BE2C (cell line): Measurements from ENCODE around the gene TRAPPC6A.

Experiments
- DNase-seq: peaks from one replicate; pipeline ENCODE4 v3.0.0-alpha.2; 2020
- H3K27me3 ChIP-seq: fragments of 250-450 bp; sonication (Bioruptor Pico); 2 replicates; pipeline ENCODE4 v1.5.1; 2020; ENCODE audit warnings: mild to moderate bottlenecking
- H3K36me3 ChIP-seq: fragments of 250-450 bp; sonication (Bioruptor Pico); 2 replicates; pipeline ENCODE4 v1.5.1; 2020; ENCODE audit warnings: mild to moderate bottlenecking
- H3K4me1 ChIP-seq: fragments of 250-450 bp; sonication (Bioruptor Pico); 2 replicates; pipeline ENCODE4 v1.5.1; 2020
- H3K4me3 ChIP-seq: 2 replicates; pipeline ENCODE4 v1.5.1; 2011; ENCODE audit warnings: low read depth, low read length
- H3K9me3 ChIP-seq: fragments of 250-450 bp; sonication (Bioruptor Pico); 2 replicates; pipeline ENCODE4 v1.5.1; 2020
- TF ChIP-seq, protein P1 (sequence below): IDR thresholded peaks from 2 replicates; pipeline ENCODE4 v1.5.1; 2012; ENCODE audit warnings: mild to moderate bottlenecking, low read depth, low read length

Gene TRAPPC6A

DNA sequence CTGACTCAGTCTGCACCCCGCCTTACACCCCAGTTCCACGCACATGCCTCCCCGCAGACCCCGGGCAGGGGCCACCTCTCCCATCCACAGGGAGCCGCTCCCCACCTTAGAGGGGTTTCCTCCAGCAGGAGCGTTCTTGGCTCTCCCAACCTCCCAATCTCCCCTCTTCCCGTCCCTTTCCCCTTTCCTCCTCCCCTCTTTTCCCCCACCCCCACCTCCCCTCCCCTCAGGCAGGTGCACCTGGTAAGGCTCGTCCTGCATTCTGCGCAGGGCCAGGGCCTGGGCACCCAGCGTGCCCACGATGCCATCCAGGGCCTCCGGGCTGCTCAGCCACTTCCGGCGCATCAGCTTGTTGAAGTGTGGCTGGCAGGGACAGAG is 39.9 kb upstream of the TRAPPC6A start:
- no peaks in the 10 kb centered on the region for H3K36me3 ChIP-seq
- H3K9me3 ChIP-seq = no peaks in the 10 kb centered on the region
- no peaks in the 10 kb centered on the region for H3K4me1 ChIP-seq
- H3K27me3 ChIP-seq = peaks cover 86% of the 10 kb centered on the region
- no peak overlapping the region for H3K4me3 ChIP-seq
- no peak for DNase-seq
- TF ChIP-seq, protein P1, sequence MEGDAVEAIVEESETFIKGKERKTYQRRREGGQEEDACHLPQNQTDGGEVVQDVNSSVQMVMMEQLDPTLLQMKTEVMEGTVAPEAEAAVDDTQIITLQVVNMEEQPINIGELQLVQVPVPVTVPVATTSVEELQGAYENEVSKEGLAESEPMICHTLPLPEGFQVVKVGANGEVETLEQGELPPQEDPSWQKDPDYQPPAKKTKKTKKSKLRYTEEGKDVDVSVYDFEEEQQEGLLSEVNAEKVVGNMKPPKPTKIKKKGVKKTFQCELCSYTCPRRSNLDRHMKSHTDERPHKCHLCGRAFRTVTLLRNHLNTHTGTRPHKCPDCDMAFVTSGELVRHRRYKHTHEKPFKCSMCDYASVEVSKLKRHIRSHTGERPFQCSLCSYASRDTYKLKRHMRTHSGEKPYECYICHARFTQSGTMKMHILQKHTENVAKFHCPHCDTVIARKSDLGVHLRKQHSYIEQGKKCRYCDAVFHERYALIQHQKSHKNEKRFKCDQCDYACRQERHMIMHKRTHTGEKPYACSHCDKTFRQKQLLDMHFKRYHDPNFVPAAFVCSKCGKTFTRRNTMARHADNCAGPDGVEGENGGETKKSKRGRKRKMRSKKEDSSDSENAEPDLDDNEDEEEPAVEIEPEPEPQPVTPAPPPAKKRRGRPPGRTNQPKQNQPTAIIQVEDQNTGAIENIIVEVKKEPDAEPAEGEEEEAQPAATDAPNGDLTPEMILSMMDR = no peak

DNA sequence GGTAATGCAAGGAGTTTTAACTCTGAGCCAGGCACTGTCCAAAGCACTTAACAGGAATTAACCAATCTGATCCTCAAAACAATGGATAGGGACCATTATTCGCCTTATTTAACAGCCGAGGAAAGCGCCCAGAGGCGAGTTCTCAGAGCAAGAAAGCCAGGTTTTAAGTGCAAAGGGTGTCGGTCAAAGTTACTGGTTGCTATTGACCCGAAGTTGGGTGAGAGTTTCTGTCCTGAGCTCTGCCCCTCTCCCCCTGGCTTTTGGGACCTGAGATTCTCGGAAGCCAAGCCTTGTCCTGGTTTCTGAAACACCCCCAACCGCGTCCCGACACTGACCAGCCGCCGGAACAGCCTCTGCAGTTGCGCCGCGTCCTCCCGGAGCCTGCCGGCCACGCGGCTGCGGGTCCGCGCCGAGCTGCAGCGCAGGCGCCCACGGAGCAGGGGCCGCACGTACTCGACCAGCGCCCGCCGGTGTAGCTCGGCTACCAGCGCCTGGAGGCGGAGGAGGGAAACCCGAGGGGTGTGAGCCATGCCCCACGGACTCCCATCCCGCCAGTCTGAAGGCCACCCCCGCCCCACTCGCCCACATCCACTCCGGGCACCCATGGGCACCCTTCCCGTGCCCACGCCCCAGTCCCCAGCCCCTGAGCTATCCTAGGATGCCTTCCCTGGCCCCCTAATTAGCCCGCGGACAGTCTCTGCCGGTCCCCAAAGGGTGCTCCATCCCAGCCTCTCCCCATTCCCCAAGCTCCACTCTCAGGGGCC is 39.3 kb upstream of the TRAPPC6A start:
- H3K27me3 ChIP-seq = peaks cover 81% of the 10 kb centered on the region
- TF ChIP-seq, protein P1 = no peak
- DNase-seq = no peak

GRCh38 chr19:45216667-45217066 is 38.6 kb upstream of the TRAPPC6A start:
- Histone ChIP-seq H3K4me3 (no peak overlapping the region), H3K36me3 (no peaks in the 10 kb centered on the region), H3K9me3 (no peaks in the 10 kb centered on the region), H3K27me3 (peaks cover 73% of the 10 kb centered on the region), H3K4me1 (no peaks in the 10 kb centered on the region)
- no peak for DNase-seq
- TF ChIP-seq, protein P1 = no peak

More for the DNA sequence above, 39.3 kb upstream of the TRAPPC6A start:
- no peaks in the 10 kb centered on the region for H3K36me3 ChIP-seq
- no peaks in the 10 kb centered on the region for H3K4me1 ChIP-seq
- H3K4me3 ChIP-seq = no peak overlapping the region
- no peaks in the 10 kb centered on the region for H3K9me3 ChIP-seq

DNA sequence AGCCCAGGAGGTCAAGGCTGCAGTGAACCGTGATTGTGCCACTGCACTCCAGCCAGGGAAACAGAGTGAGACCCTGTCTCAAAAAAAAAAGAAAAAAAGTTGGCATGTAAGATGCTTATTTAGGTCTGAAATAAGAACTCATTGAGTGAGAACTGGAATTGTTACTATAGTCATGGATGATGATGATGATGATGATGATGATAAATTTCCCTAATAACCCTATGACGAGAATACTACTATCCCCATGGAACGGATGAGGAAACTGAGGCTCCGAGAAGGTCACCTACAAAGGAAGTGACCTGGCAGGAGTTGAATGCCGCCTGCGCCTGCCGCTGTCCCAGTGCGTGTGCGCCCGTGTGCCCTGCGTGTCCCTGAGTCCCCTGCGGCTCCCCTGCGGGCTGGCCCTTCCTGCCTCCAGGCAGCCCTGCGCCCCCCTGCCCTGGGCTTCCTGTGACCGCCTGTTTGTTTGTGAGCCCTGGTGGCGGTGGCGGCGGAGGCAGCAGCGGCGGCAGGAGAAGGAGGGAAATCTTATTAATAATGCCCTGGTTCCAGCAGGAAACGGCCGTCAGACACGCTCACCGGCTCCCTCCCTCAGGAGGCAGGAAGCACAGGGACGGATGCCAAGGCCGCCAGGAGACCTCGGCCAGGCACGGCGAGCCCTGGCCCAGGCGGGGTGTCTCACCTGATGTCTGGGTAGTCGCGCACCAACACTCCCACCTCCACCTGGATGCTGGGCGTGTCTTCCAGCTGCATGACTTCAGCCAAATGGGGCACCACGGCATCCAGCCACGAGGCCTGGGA is 37.6 kb upstream of the TRAPPC6A start:
- Histone ChIP-seq H3K4me1 (no peaks in the 10 kb centered on the region), H3K9me3 (no peaks in the 10 kb centered on the region), H3K36me3 (no peaks in the 10 kb centered on the region), H3K27me3 (peaks cover 63% of the 10 kb centered on the region), H3K4me3 (no peak overlapping the region)
- TF ChIP-seq, protein P1 = no peak
- peak; percentile 33 for DNase-seq

DNA sequence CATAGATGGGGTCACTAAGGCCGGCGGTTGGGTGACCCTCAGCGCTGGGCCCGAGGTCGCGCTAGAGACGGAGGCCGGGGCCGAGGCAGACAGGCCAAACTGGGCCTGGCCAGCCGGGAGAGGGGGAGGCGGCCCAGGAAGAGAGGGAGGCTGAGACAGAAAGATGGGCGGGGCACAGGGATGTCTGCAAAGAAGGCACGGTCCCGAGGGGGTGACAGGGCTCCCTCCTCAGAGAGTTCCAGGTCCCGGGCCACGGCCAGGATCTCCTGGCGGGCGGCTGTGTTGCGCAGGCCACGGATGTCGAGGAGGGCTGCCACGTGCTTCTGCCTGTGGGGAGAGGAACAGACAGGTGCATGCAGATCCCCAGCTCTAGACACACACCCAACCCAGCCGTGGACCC is 35.0 kb upstream of the TRAPPC6A start:
- TF ChIP-seq, protein P1 = no peak
- Histone ChIP-seq H3K4me3 (no peak overlapping the region), H3K36me3 (no peaks in the 10 kb centered on the region), H3K27me3 (peaks cover 40% of the 10 kb centered on the region), H3K4me1 (no peaks in the 10 kb centered on the region), H3K9me3 (no peaks in the 10 kb centered on the region)
- no peak for DNase-seq

- Histone ChIP-seq H3K9me3 (no peaks in the 10 kb centered on the region), H3K4me1 (no peaks in the 10 kb centered on the region), H3K27me3 (peaks cover 28% of the 10 kb centered on the region), H3K36me3 (no peaks in the 10 kb centered on the region), H3K4me3 (no peak overlapping the region)
- TF ChIP-seq, protein P1 = no peak
- no peak for DNase-seq
These were observed 33.8 kb upstream of the TRAPPC6A start for GRCh38 chr19:45211751-45212381.
